CD14-positive monocyte (primary cell): Measurements from ENCODE around the gene CSF1R. TPM values are rescaled to one million over a fixed set of nuclear protein-coding genes. Genes with fewer than 3 reads are reported as not detected.
A peak's percentile ranks its signal among the peaks of the same experiment; 100 is the strongest.

Source experiments
- DNase-seq, 3 donors: peaks; one replicate each; pipeline ENCODE4 v3.0.0-alpha.2; 2011 to 2022
- H2AFZ ChIP-seq: 2 replicates; pipeline ENCODE4 v1.6.0; 2012; ENCODE audit warnings: mild to moderate bottlenecking, low read depth, low read length, inconsistent platforms; ENCODE audit not compliant: insufficient read depth, poor library complexity, severe bottlenecking
- H3K27ac ChIP-seq, 2 donors: 1 replicate in 1 of 2; 2 replicates in 1 of 2; pipeline ENCODE4 v1.5.1; 2012 to 2013; ENCODE audit warnings: low read length in 2 of 2, control low read depth in 1 of 2, inconsistent platforms in 1 of 2, low read depth in 1 of 2, mild to moderate bottlenecking in 1 of 2
- H3K27me3 ChIP-seq, 2 donors: one replicate each; pipeline versions ENCODE4 v1.6.0 to v1.6.1; 2011 to 2013; ENCODE audit warnings: low read length in 2 of 2; ENCODE audit not compliant: control insufficient read depth in 2 of 2, insufficient read depth in 2 of 2
- H3K36me3 ChIP-seq, 2 donors: replicated peaks in 1 of 2; 1 replicate in 1 of 2; 2 replicates in 1 of 2; pipeline versions ENCODE4 v1.5.1 to v1.6.1; 2012 to 2013; ENCODE audit warnings: low read length in 2 of 2, control low read depth in 1 of 2, inconsistent platforms in 1 of 2, mild to moderate bottlenecking in 1 of 2; ENCODE audit not compliant: insufficient read depth in 2 of 2, control insufficient read depth in 1 of 2
- H3K4me1 ChIP-seq, 2 donors: 1 replicate in 1 of 2; 2 replicates in 1 of 2; pipeline versions ENCODE4 v1.5.1 to v1.6.1; 2012 to 2013; ENCODE audit warnings: low read length in 2 of 2, control low read depth in 1 of 2, inconsistent platforms in 1 of 2, mild to moderate bottlenecking in 1 of 2, moderate library complexity in 1 of 2; ENCODE audit not compliant: insufficient read depth in 2 of 2, control insufficient read depth in 1 of 2
- H3K4me2 ChIP-seq: replicated peaks from 2 replicates; pipeline ENCODE3; 2012; ENCODE audit warnings: low read length, moderate library complexity, mild to moderate bottlenecking; ENCODE audit not compliant: poor library complexity, severe bottlenecking; ENCODE audit errors: extremely low read depth
- H3K4me3 ChIP-seq, 3 experiments: fragments of 200-600 bp in 1 of 3; sonication (generic) in 1 of 3; replicated peaks in 1 of 3; 1 replicate in 2 of 3; 2 replicates in 1 of 3; pipeline ENCODE4 v1.5.1; 2011 to 2013; ENCODE audit warnings: low read length in 3 of 3, mild to moderate bottlenecking in 3 of 3, control low read depth in 2 of 3, low read depth in 2 of 3, inconsistent platforms in 1 of 3, moderate library complexity in 1 of 3
- H3K79me2 ChIP-seq: 2 replicates; pipeline ENCODE4 v1.6.0; 2012; ENCODE audit warnings: mild to moderate bottlenecking, control low read depth, inconsistent platforms, low read length, moderate library complexity; ENCODE audit not compliant: insufficient read depth
- H3K9ac ChIP-seq: 2 replicates; pipeline ENCODE4 v1.6.0; 2017; ENCODE audit warnings: low read length, mild to moderate bottlenecking; ENCODE audit not compliant: insufficient read depth, poor library complexity, severe bottlenecking
- H3K9me3 ChIP-seq, 2 donors: replicated peaks in 1 of 2; 1 replicate in 1 of 2; 2 replicates in 1 of 2; pipeline versions ENCODE4 v1.5.1 to v1.6.1; 2012 to 2013; ENCODE audit warnings: low read length in 2 of 2, control low read depth in 1 of 2; ENCODE audit not compliant: control insufficient read depth in 1 of 2, insufficient read depth in 1 of 2
- H4K20me1 ChIP-seq: 2 replicates; pipeline ENCODE4 v1.6.0; 2012; ENCODE audit warnings: mild to moderate bottlenecking, low read length, control low read depth, moderate library complexity; ENCODE audit not compliant: insufficient read depth
- H3K27ac Mint-ChIP-seq, 7 donors: one replicate each; pipeline ENCODE4 v1.8.0; 2020; ENCODE audit warnings: mild to moderate bottlenecking in 7 of 7, mixed read lengths in 7 of 7, moderate library complexity in 6 of 7, inconsistent platforms in 2 of 7
- H3K27me3 Mint-ChIP-seq, 3 donors: one replicate each; pipeline ENCODE4 v1.8.0; 2021 to 2022; ENCODE audit warnings: low read depth in 3 of 3, mild to moderate bottlenecking in 3 of 3, mixed read lengths in 3 of 3, moderate library complexity in 3 of 3, inconsistent platforms in 1 of 3
- H3K36me3 Mint-ChIP-seq, 2 donors: one replicate each; pipeline ENCODE4 v1.8.0; 2020; ENCODE audit warnings: mixed read lengths in 2 of 2, inconsistent platforms in 1 of 2, mild to moderate bottlenecking in 1 of 2
- H3K4me1 Mint-ChIP-seq: one replicate; pipeline ENCODE4 v1.8.0; 2020; ENCODE audit warnings: mild to moderate bottlenecking, mixed read lengths
- H3K4me3 Mint-ChIP-seq, 2 donors: one replicate each; pipeline ENCODE4 v1.8.0; 2020; ENCODE audit warnings: mild to moderate bottlenecking in 2 of 2, mixed read lengths in 2 of 2, moderate library complexity in 1 of 2
- H3K9me3 Mint-ChIP-seq, 7 donors: one replicate each; pipeline ENCODE4 v1.8.0; 2020 to 2022; ENCODE audit warnings: mixed read lengths in 7 of 7, mild to moderate bottlenecking in 6 of 7, moderate library complexity in 6 of 7, inconsistent platforms in 2 of 7
- CTCF ChIP-seq: fragments of 200-600 bp; IDR thresholded peaks from one replicate; pipeline ENCODE4 v1.8.0; 2022; ENCODE audit warnings: antibody characterized with exemption, mild to moderate bottlenecking
- WGBS: methylation state at CpG from one replicate; pipeline ENCODE4 v1.1.5; 2013; ENCODE audit warnings: missing lambda C conversion rate; ENCODE audit not compliant: insufficient coverage; 5-methylcytosine and 5-hydroxymethylcytosine counted together
- intact Hi-C, 2 donors: fragments of 100-400 bp; cut with micrococcal nuclease; formaldehyde crosslinking; loops; one replicate each; pipeline versions ENCODE4 v1.15.0 to v1.15.1; 2023
- polyA plus RNA-seq, 3 donors: library from polyadenylated mRNA; depleted of rRNA in 1 of 3; unstranded in 2 of 3; stranded (reverse) in 1 of 3; fragments of 300-500 nt in 2 of 3; fragments of >200 nt in 1 of 3; fragmentation: Illumina TruSeq in 2 of 3; gene quantifications; 1 replicate in 2 of 3; 2 replicates in 1 of 3; pipeline ENCODE4 v1.2.3, GENCODE V29; 2012 to 2021

CSF1R gene
- polyA plus RNA-seq, 3 donors, result 180 to 332 (median 242) TPM

GRCh38 chr5:150035139-150035895 lies 51.0 kb downstream of the CSF1R start:
- Histone ChIP-seq H2AFZ (no peak overlapping the region), H3K4me3 (no peak overlapping the region), H3K9ac (no peak overlapping the region), H4K20me1 (no peaks in the 10 kb centered on the region), H3K27me3 (no peaks in the 10 kb centered on the region), H3K79me2 (no peaks in the 10 kb centered on the region), H3K4me2 (no peak overlapping the region), H3K27ac (no peak overlapping the region), H3K4me1 (no peaks in the 10 kb centered on the region), H3K36me3 (peaks cover 94 to 98% of the 10 kb centered on the region in 2 donors), H3K9me3 (no peaks in the 10 kb centered on the region)
- TF ChIP-seq CTCF, result no peak
- WGBS, result 50% methylated on average over 4 of the region's 7 CpGs
- intact Hi-C loops, result no loop called here
- peaks cover 89 to 96% of the 10 kb centered on the region in 2 donors for H3K36me3 Mint-ChIP-seq
- peaks cover 3% of the 10 kb centered on the region for H3K4me1 Mint-ChIP-seq
- no peaks in the 10 kb centered on the region for H3K27me3 Mint-ChIP-seq
- DNase-seq, result peak; percentile 12 to 50 (median 30)
- peak overlapping the region in 2 of 7 donors; percentile 57 to 60 for H3K27ac Mint-ChIP-seq
- H3K9me3 Mint-ChIP-seq, result no peaks in the 10 kb centered on the region
- H3K4me3 Mint-ChIP-seq, result no peak overlapping the region

GRCh38 chr5:150034662-150035061 lies 51.7 kb downstream of the CSF1R start:
- Histone ChIP-seq H3K36me3 (peaks cover 98% of the 10 kb centered on the region in 2 donors), H3K9me3 (no peaks in the 10 kb centered on the region), H3K9ac (no peak overlapping the region), H4K20me1 (no peaks in the 10 kb centered on the region), H2AFZ (no peak overlapping the region), H3K4me1 (no peaks in the 10 kb centered on the region), H3K4me2 (no peak overlapping the region), H3K27me3 (no peaks in the 10 kb centered on the region), H3K27ac (no peak overlapping the region), H3K79me2 (no peaks in the 10 kb centered on the region), H3K4me3 (no peak overlapping the region)
- intact Hi-C loops, result no loop called here
- no peaks in the 10 kb centered on the region for H3K27me3 Mint-ChIP-seq
- no peak overlapping the region for H3K4me3 Mint-ChIP-seq
- H3K36me3 Mint-ChIP-seq, result peaks cover 87 to 96% of the 10 kb centered on the region in 2 donors
- DNase-seq, result no peak
- 90% methylated on average over 2 of the region's 4 CpGs for WGBS
- no peak for TF ChIP-seq CTCF
- no peak overlapping the region for H3K27ac Mint-ChIP-seq
- peaks cover 3% of the 10 kb centered on the region for H3K4me1 Mint-ChIP-seq
- no peaks in the 10 kb centered on the region for H3K9me3 Mint-ChIP-seq
